Measurements from ENCODE around the gene HDAC8.

HDAC8 gene

DNA sequence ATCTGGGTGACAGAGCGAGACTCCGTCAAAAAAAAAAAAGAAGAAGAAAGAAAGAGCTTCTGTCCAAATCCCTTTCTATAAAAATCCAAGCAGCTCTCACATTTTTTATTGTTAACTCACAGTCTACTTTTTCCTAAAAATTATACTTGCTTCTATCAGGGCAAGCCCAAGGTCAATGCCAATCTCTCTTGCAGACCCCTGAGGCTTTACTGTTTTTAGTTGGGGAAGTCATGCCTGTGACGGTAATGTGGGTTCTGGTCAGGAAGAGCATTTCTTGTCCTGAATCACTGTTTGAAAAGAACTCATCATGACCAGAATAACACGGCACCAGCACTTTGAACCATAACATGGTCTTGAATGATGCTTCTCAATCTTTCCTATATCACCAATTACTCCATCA is 212.3 kb downstream of the HDAC8 start:
- no peak for TF ChIP-seq ZFX (IDR thresholded peaks at IDR 0.05)
- TF ChIP-seq, protein P1, sequence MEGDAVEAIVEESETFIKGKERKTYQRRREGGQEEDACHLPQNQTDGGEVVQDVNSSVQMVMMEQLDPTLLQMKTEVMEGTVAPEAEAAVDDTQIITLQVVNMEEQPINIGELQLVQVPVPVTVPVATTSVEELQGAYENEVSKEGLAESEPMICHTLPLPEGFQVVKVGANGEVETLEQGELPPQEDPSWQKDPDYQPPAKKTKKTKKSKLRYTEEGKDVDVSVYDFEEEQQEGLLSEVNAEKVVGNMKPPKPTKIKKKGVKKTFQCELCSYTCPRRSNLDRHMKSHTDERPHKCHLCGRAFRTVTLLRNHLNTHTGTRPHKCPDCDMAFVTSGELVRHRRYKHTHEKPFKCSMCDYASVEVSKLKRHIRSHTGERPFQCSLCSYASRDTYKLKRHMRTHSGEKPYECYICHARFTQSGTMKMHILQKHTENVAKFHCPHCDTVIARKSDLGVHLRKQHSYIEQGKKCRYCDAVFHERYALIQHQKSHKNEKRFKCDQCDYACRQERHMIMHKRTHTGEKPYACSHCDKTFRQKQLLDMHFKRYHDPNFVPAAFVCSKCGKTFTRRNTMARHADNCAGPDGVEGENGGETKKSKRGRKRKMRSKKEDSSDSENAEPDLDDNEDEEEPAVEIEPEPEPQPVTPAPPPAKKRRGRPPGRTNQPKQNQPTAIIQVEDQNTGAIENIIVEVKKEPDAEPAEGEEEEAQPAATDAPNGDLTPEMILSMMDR (conservative IDR thresholded peaks at IDR 0.05) = no peak
- no peak overlapping the region for H3K27ac ChIP-seq

DNA sequence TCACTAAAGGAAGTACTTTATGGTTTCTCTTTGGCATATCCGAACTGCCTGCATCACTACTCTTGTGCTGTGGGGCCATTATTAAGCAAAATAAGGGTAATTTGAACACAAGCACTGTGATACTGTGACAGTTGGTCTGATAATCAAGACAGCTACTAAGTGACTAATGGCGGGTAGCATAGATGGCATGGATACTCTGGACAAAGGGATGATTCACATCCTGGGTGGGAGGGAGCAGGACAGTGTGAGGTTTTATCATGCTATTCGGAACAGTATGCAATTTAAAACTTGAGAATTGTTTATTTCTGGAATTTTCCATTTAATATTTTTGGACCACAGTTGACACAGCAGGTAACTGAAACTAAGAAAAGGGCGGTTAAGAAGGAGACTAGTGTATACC is 214.3 kb downstream of the HDAC8 start:
- TF ChIP-seq, protein P1 (conservative IDR thresholded peaks at IDR 0.05) = no peak
- TF ChIP-seq ZFX (IDR thresholded peaks at IDR 0.05) = no peak
- no peak overlapping the region for H3K27ac ChIP-seq

DNA sequence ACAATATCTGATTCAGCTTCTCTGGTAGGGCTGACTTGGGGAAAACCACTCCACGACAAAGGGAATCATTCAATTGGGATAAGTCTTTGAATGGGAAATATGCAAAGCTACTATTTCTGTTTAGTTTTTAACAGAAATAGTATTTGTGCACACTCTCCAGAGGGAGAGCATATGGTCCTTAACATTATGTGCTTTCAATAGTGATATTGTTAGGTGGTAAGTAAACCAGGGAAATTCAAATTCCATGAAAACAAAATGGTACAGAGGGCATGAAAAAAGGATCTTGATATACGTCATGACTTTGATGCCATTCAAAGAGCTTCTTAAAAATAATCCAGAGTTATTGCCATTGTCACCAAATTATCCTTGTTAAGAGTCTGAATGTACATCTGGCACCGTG is 219.9 kb downstream of the HDAC8 start:
- no peak overlapping the region for H3K27ac ChIP-seq
- TF ChIP-seq, protein P1 (conservative IDR thresholded peaks at IDR 0.05) = no peak
- TF ChIP-seq ZFX (IDR thresholded peaks at IDR 0.05) = no peak

DNA sequence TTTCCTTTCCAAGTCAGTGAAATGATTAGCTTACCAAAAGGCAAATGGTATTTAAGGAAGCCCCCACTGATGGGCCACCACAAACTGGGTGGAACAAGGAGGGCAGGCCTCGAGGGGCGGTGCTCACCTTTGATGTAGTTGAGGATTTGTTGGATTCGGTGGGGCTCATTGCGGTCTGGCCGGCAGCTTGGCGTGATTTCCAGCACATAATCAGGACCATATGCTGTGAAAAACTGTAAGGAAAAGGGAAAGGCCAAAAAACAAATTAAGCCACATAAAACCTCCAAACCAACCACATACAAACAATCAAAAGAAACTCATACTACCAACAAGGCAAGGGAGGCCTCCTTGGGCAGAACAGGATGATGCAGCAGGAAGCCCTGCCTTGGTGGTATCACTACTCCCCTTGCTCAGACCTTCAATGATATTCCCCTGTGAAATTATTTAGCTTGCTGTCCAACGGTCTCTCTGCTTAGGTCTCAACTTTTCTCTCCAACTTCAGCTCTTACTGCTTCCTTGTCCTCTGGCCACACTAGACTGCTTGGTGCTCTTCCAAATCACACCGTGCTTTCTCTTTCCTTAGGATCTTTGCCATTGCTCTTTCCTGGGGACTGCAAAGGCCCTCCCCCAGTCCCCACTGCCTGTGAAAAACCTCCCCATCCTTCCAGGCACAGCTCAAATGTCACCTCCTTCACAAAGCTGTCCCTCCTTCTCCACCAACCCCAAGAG is 220.9 kb downstream of the HDAC8 start:
- H3K27ac ChIP-seq = no peak overlapping the region
- TF ChIP-seq ZFX (IDR thresholded peaks at IDR 0.05) = no peak
- TF ChIP-seq, protein P1 (conservative IDR thresholded peaks at IDR 0.05) = no peak

DNA sequence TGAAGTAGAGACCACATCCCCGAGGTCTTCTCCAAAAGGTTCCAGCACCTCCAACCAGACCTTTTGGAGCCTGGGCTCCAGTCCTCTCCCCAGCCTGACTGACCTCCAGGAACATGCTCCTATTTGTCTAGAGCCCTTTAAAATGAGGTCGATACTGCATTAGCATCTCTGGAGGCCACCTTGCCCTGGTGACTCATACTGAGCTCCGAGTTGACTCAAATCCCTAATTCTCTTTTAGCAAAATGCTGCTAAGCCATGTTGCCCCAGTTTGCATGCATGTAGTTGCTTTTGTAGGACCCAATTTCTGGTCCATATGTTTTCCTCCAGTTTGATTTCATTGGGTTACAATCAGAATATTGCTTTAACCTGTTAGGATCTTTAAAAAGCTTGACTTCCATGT is 223.5 kb downstream of the HDAC8 start:
- no peak for TF ChIP-seq ZFX (IDR thresholded peaks at IDR 0.05)
- TF ChIP-seq, protein P1 (conservative IDR thresholded peaks at IDR 0.05) = no peak
- no peak overlapping the region for H3K27ac ChIP-seq

DNA sequence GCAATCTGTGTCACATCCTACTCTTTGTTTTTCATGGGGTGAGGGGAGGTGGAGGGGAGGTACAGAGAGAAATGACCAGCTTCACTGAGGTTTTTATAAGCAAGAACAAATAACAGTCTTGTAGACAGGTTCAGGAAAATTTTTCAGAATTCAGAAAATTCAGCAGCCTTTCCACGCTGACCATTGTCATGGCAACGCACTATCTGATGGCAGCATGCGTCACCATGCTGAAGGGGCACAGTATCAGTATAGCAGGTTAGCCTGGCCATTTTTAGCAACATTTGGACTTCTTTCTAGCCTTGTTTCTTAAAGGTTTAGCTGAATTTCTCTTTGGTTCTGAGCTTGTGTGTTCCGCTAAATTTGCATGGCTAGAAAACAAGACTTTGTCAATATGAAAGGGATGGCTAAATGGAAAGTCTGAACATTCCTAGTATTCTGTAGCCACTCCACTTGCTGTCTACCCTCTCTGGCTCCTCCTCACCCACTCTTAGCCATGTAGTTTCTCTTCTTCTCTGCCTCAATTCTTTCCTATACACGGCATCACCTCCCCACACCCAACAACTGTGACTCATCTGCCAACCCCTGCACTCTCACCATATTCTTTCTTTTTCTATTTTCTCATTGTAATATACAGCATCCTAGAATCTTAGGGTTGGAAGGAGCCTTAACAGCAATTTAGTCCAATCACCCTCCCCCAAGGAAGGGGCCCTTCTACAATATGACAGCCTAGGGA is 224.2 kb downstream of the HDAC8 start:
- H3K27ac ChIP-seq = no peak overlapping the region
- TF ChIP-seq, protein P1 (conservative IDR thresholded peaks at IDR 0.05) = no peak
- TF ChIP-seq ZFX (IDR thresholded peaks at IDR 0.05) = no peak

DNA sequence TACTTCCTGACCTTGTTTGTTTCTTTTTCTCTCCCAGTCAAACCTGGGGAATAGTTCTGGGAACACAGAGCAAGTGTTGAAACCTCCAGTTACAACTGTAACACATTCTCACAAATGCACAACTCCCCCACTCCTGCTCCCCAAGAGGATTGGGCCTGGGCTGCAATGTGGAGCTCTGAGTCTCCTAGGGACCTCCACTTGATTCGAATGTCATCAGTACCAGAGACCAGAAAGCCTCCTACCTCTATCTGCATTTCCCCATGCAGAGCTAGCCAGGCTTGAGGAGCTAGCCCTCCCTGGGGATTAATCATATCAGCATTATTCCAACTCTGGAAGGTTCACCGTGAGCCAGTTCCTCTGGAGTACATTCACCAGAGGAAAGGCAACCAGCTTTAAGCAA is 225.3 kb downstream of the HDAC8 start:
- no peak for TF ChIP-seq ZFX (IDR thresholded peaks at IDR 0.05)
- TF ChIP-seq, protein P1 (conservative IDR thresholded peaks at IDR 0.05) = no peak
- H3K27ac ChIP-seq = no peak overlapping the region

Measured in C4-2B (cell line).